GM20000 (cell line): Measurements from ENCODE around the gene LIPG.
"Not testable (repeated sequence)": the region's sequence is repeated elsewhere in the genome, so short reads cannot be mapped to it uniquely, and the experiment has no call there.

Experiments used
- DNase-seq: peaks from one replicate; pipeline ENCODE4 v3.0.0; 2012; ENCODE audit warnings: low spot score
- CTCF ChIP-seq: IDR thresholded peaks from 2 replicates; pipeline ENCODE4 v1.5.1; 2012; ENCODE audit warnings: mild to moderate bottlenecking, control low read depth; ENCODE audit errors: extremely low read depth, missing control alignments

LIPG gene

GRCh38 chr18:49582579-49582978 lies 20.7 kb downstream of the LIPG start:
- TF ChIP-seq CTCF, result no peak

GRCh38 chr18:49584394-49584793 lies 22.5 kb downstream of the LIPG start:
- no peak for TF ChIP-seq CTCF
- no peak for DNase-seq

More at GRCh38 chr18:49582579-49582978, 20.7 kb downstream of the LIPG start:
- DNase-seq, result no peak

GRCh38 chr18:49584951-49585350 lies 23.1 kb downstream of the LIPG start:
- DNase-seq, result not testable (repeated sequence)

- no peak for DNase-seq
- TF ChIP-seq CTCF, result no peak
Observed at GRCh38 chr18:49585781-49586663, 24.2 kb downstream of the LIPG start.

- no peak for DNase-seq
- TF ChIP-seq CTCF, result no peak
Observed at GRCh38 chr18:49588171-49588570, 26.3 kb downstream of the LIPG start.

- DNase-seq, result no peak
- no peak for TF ChIP-seq CTCF
Observed at GRCh38 chr18:49588971-49589370, 27.1 kb downstream of the LIPG start.

- TF ChIP-seq CTCF, result no peak
- no peak for DNase-seq
Observed at GRCh38 chr18:49590608-49591007, 28.8 kb downstream of the LIPG start.

- no peak for TF ChIP-seq CTCF
- no peak for DNase-seq
Observed at GRCh38 chr18:49591271-49591670, 29.4 kb downstream of the LIPG start.
